GM21390 (cell line): ENCODE data around the gene JMJD4.

ENCODE experiments used
- ATAC-seq: cut with Tn5 transposase; IDR thresholded peaks from one replicate; pipeline ENCODE4 v1.9.1; 2021; ENCODE audit not compliant: unreplicated experiment

JMJD4 gene

GRCh38 chr1:227753999-227754711 lies 19.1 kb upstream of the JMJD4 start:
- ATAC-seq, result no peak

GRCh38 chr1:227749916-227750710 lies 15.0 kb upstream of the JMJD4 start:
- no peak for ATAC-seq

GRCh38 chr1:227749225-227749624 lies 14.1 kb upstream of the JMJD4 start:
- no peak for ATAC-seq

- no peak for ATAC-seq
Observed at GRCh38 chr1:227748496-227749182, 13.5 kb upstream of the JMJD4 start.

- ATAC-seq, result no peak
Observed at GRCh38 chr1:227747948-227748495, 12.9 kb upstream of the JMJD4 start.

GRCh38 chr1:227747382-227747781 lies 12.3 kb upstream of the JMJD4 start:
- ATAC-seq, result no peak

GRCh38 chr1:227746676-227747075 lies 11.6 kb upstream of the JMJD4 start:
- ATAC-seq, result no peak

- no peak for ATAC-seq
Observed at GRCh38 chr1:227745568-227746265, 10.6 kb upstream of the JMJD4 start.

- no peak for ATAC-seq
Observed at GRCh38 chr1:227744668-227745067, 9.6 kb upstream of the JMJD4 start.

GRCh38 chr1:227742738-227743715 lies 7.9 kb upstream of the JMJD4 start:
- ATAC-seq, result no peak

GRCh38 chr1:227741166-227741870 lies 6.2 kb upstream of the JMJD4 start:
- no peak for ATAC-seq

GRCh38 chr1:227740401-227740960 lies 5.4 kb upstream of the JMJD4 start:
- ATAC-seq, result no peak

GRCh38 chr1:227739636-227740035 lies 4.5 kb upstream of the JMJD4 start:
- ATAC-seq, result no peak

GRCh38 chr1:227738820-227739219 lies 3.7 kb upstream of the JMJD4 start:
- ATAC-seq, result no peak

- ATAC-seq, result no peak
Observed at GRCh38 chr1:227736814-227737432, 1.8 kb upstream of the JMJD4 start.

- peak; percentile 35 for ATAC-seq
Observed at GRCh38 chr1:227735539-227736285, 610 bp upstream of the JMJD4 start.

GRCh38 chr1:227734546-227734855 lies 601 bp downstream of the JMJD4 start:
- ATAC-seq, result no peak
